Ovary (tissue), 9 donors: ENCODE results near the gene SH3RF3. TPM values are rescaled to one million over a fixed set of nuclear protein-coding genes. Genes with fewer than 3 reads are reported as not detected.

Experiments used
- DNase-seq, 5 donors: peaks; one replicate each; pipeline ENCODE4 v3.0.0-alpha.2; 2019 to 2020
- H3K27ac ChIP-seq, 2 donors: fragments of 200-600 bp; one replicate each; pipeline versions ENCODE4 v1.5.1 to v1.8.0; 2019 to 2022
- H3K27me3 ChIP-seq: fragments of 200-600 bp; one replicate; pipeline ENCODE4 v1.8.0; 2022
- H3K36me3 ChIP-seq: fragments of 200-600 bp; sonication (generic); one replicate; pipeline ENCODE4 v1.5.1; 2019
- H3K4me1 ChIP-seq: one replicate; pipeline ENCODE4 v1.8.1; 2013; ENCODE audit warnings: mild to moderate bottlenecking, moderate library complexity; ENCODE audit not compliant: insufficient read depth
- H3K4me3 ChIP-seq: fragments of 200-600 bp; sonication (generic); one replicate; pipeline ENCODE4 v1.5.1; 2017
- H3K9me3 ChIP-seq, 2 donors: fragments of 200-600 bp in 1 of 2; sonication (generic) in 1 of 2; one replicate each; pipeline versions ENCODE4 v1.5.1 to v1.8.1; 2013 to 2019; ENCODE audit warnings: mild to moderate bottlenecking in 1 of 2, moderate library complexity in 1 of 2
- CTCF ChIP-seq, 3 donors: fragments of 450-650 bp in 2 of 3; fragments of 200-600 bp in 1 of 3; IDR thresholded peaks; one replicate each; pipeline versions ENCODE4 v1.5.1 to v1.8.0; 2016 to 2022; ENCODE audit warnings: antibody characterized with exemption in 3 of 3, mild to moderate bottlenecking in 1 of 3
- EP300 ChIP-seq: sonication (generic); formaldehyde crosslinking; IDR thresholded peaks from one replicate; pipeline ENCODE4 v1.6.1; 2017; ENCODE audit warnings: antibody characterized with exemption
- POLR2A ChIP-seq: fragments of 450-650 bp; IDR thresholded peaks from one replicate; pipeline ENCODE4 v1.6.1; 2017; ENCODE audit warnings: antibody characterized with exemption, mild to moderate bottlenecking, moderate library complexity
- WGBS, 3 donors: extraction: QIAGEN DNeasy Blood & Tissue Kit in 1 of 3; methylation state at CpG; one replicate each; pipeline versions ENCODE4 v1.1.5 to v1.1.7; 2013 to 2017; 5-methylcytosine and 5-hydroxymethylcytosine counted together
- intact Hi-C, 4 donors: fragments of 100-400 bp; cut with DNase I; formaldehyde crosslinking; loops; one replicate each; pipeline versions ENCODE4 v1.11.0 to v1.15.1; 2022 to 2023
- polyA plus RNA-seq, 2 donors: library from polyadenylated mRNA; stranded (reverse); fragments of 200-250 nt in 1 of 2; fragments of 350-450 nt in 1 of 2; fragmentation: Illumina TruSeq in 1 of 2; extraction: RNeasy Lipid Tissue Mini Kit (QIAGEN cat#74804) in 1 of 2; gene quantifications; one replicate each; pipeline ENCODE4 v1.2.3, GENCODE V29; 2013 to 2014
- total RNA-seq, 7 donors: library from RNA; depleted of rRNA in 2 of 7; stranded (reverse); fragments of >200 nt in 2 of 7; fragmentation: NEBNext Ultra II Directional in 3 of 7; extraction: Animal tissue kit (Norgen Biotek cat#: 25700) in 3 of 7; gene quantifications; one replicate each; pipeline versions ENCODE4 v1.1.0 to v1.2.4, GENCODE V29; 2016 to 2023
- donor health status: DM: no; HTN: no; CAD: no; lungs with moderate emphysema.
- donor health status: DM: no; HTN: no; CAD: no.
- donor health status: Bipolar disorder and iron deficiency.
- donor health status: DM: yes; HTN: yes; CAD: no.
- donor health status: DM: no; HTN: no; CAD: no.
- donor health status: DM: yes; HTN: yes; CAD: no.

Gene SH3RF3
- total and polyA plus RNA-seq, 9 donors: 2.7 to 10.1 (median 4.5) TPM

DNA sequence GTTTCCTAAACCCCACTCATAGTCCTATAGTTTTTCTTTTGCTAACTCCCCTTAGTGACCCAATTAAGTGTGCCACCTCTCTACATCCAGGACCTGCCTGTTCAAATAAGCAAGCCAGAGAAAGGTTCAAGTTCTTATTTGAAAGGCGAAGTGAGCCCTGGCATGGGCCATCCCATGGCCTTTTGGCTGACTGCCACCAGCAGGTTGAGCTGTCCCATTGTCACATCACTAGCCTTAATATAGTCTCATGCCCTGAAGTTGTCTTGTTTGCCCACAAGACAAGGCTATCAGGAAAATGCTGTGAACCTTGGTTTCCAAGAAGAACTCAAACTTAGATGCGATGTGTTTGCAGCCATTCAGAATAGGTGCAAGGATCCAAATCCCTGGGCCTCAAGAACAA is 158.8 kb downstream of the SH3RF3 start:
- no peak for DNase-seq
- Histone ChIP-seq H3K27me3 (no peaks in the 10 kb centered on the region), H3K36me3 (no peaks in the 10 kb centered on the region), H3K4me3 (no peak overlapping the region), H3K27ac (no peak overlapping the region), H3K9me3 (no peaks in the 10 kb centered on the region), H3K4me1 (peaks cover 7% of the 10 kb centered on the region)
- intact Hi-C loops: no loop called here
- 95 to 96% (median 95%) methylated on average over 2 of the region's 2 CpGs for WGBS, 3 donors
- TF ChIP-seq POLR2A (no peak), CTCF (IDR thresholded peaks at IDR 0.05) (no peak), EP300 (no peak)

DNA sequence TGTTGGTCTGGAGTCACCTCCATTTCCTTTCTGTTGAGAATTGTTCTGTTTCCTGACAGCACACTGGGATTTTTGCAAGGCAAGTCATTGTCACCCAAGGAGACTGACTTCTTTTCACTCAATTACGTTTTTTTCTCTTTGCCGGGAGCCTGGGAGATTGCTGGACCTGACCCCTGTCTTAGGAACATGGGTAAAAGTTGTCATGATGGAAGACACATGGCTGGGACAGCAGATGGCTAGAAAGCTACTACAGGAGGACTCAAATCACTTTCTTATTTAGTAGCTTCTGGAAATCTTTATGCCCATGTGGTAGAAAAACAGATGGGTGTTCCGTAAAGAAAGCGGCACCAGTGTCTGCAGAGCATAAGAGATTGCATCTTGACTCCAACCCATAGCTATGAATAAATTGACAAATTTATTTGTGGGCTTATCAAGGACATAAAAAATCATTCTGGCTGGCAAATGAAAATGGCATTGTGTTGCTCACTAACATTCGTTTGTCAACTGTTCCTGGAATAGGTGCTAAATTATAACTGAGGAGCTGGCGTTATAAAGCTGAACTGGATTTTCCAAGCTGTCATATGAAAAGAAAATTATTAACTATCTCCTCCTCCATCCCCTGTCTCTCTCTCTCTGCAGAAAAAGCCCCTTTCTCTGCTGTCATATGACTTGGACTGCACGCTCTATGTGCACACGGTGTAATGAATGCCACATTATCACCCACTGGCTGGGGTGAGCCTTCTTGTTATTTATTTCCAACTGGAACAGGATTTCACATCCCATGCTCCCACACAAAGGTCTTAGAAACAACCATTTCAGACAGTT is 159.8 kb downstream of the SH3RF3 start:
- Histone ChIP-seq H3K9me3 (no peaks in the 10 kb centered on the region), H3K4me3 (no peak overlapping the region), H3K4me1 (peaks cover 7% of the 10 kb centered on the region), H3K27me3 (no peaks in the 10 kb centered on the region), H3K27ac (no peak overlapping the region), H3K36me3 (no peaks in the 10 kb centered on the region)
- TF ChIP-seq EP300: no peak
- no peak for TF ChIP-seq POLR2A
- no peak for TF ChIP-seq CTCF (IDR thresholded peaks at IDR 0.05)
- intact Hi-C loops: no loop called here
- DNase-seq: no peak
- 72 to 88% (median 81%) methylated on average over 8 of the region's 8 CpGs for WGBS, 3 donors

DNA sequence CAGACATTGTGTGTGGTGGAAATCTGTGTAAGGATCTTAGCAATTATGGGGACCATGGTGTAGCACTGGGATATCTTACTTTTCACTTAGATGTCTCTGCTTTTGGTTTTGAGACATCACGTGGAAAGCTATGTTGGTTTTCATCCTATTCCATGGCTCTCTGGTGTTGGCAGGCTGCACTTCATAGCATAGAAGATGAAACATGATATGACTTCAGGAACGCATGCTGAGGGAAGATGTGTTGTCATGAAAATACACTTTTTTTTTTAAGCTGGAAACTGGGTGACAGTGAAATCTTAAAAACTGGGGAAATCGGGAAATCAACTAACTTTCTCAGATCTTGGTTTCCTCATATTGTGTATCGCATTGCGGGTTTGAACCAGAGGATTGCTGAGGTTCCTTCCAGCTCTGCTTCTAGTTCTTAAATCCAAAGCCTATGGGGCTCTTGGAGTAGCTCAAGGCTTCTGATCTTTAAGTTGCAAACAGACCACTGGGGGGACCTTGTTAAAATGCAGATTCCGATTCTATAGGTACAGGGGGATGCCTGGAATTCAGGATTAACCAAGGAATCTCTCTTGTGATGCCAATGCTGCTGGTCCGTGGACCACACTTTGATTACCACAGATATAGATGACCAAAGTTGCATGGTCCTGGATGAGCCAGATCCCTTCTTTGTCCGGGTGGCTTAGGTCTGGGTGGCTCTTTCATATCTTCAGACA is 160.7 kb downstream of the SH3RF3 start:
- Histone ChIP-seq H3K9me3 (no peaks in the 10 kb centered on the region), H3K36me3 (no peaks in the 10 kb centered on the region), H3K4me1 (peaks cover 7% of the 10 kb centered on the region), H3K27me3 (no peaks in the 10 kb centered on the region), H3K4me3 (no peak overlapping the region), H3K27ac (no peak overlapping the region)
- TF ChIP-seq CTCF (IDR thresholded peaks at IDR 0.05) (no peak), EP300 (no peak), POLR2A (no peak)
- DNase-seq: no peak
- intact Hi-C loops: loop anchor here in 1 of 4 donors (10.0 kb wide), 1 partner anchor 215 kb away; no protein-coding TSS in a partner anchor
- 94 to 95% (median 95%) methylated on average over 8 of the region's 8 CpGs for WGBS, 3 donors

- DNase-seq: peak in 3 of 5 donors; percentile 39 to 60 (median 49)
- WGBS, 3 donors: 34 to 56% (median 43%) methylated on average over 14 of the region's 14 CpGs
- no peak for TF ChIP-seq POLR2A
- TF ChIP-seq CTCF (IDR thresholded peaks at IDR 0.05): no peak
- Histone ChIP-seq H3K36me3 (no peaks in the 10 kb centered on the region), H3K27ac (no peak overlapping the region), H3K9me3 (no peaks in the 10 kb centered on the region), H3K27me3 (no peaks in the 10 kb centered on the region), H3K4me3 (no peak overlapping the region), H3K4me1 (peaks cover 7% of the 10 kb centered on the region)
- intact Hi-C loops: loop anchor here in 1 of 4 donors (10.0 kb wide), 1 partner anchor 214 kb away; no protein-coding TSS in a partner anchor
Observed at GRCh38 chr2:109290887-109291643, 162.1 kb downstream of the SH3RF3 start.
